WTC11 (cell line): ENCODE data around the gene RUNX2.

Experiments used
- ARID4B ChIP-seq: sonication (generic); formaldehyde crosslinking; IDR thresholded peaks from 2 replicates; pipeline ENCODE4 v1.8.0; 2023; ENCODE audit warnings: missing genetic modification reagents, mild to moderate bottlenecking, borderline replicate concordance
- ATF1 ChIP-seq: sonication (generic); formaldehyde crosslinking; IDR thresholded peaks from 2 replicates; pipeline ENCODE4 v1.8.1; 2023; ENCODE audit warnings: mild to moderate bottlenecking, moderate library complexity, missing genetic modification reagents
- CREM ChIP-seq: sonication (generic); formaldehyde crosslinking; IDR thresholded peaks from 2 replicates; pipeline ENCODE4 v1.8.1; 2022; ENCODE audit warnings: mild to moderate bottlenecking, missing genetic modification reagents, moderate library complexity
- CTCF ChIP-seq: fragments of 200-600 bp; IDR thresholded peaks from 2 replicates; pipeline ENCODE4 v1.8.0; 2022; ENCODE audit warnings: antibody characterized with exemption
- MAX ChIP-seq: sonication (generic); formaldehyde crosslinking; IDR thresholded peaks from 2 replicates; pipeline ENCODE4 v1.8.0; 2022; ENCODE audit warnings: mild to moderate bottlenecking, missing genetic modification reagents
- TCF7 ChIP-seq: sonication (generic); formaldehyde crosslinking; IDR thresholded peaks from 2 replicates; pipeline ENCODE4 v1.8.0; 2022; ENCODE audit warnings: mild to moderate bottlenecking, low read depth, missing genetic modification reagents, moderate library complexity
- ZBTB21 ChIP-seq: sonication (generic); formaldehyde crosslinking; IDR thresholded peaks from 2 replicates; pipeline ENCODE4 v1.8.1; 2023; ENCODE audit warnings: mild to moderate bottlenecking, missing genetic modification reagents, borderline replicate concordance

GRCh38 chr6:45592991-45593390 is 264.9 kb downstream of the RUNX2 start:
- TF ChIP-seq TCF7 (CRISPR knock-in tag) (no peak), ATF1 (CRISPR knock-in tag) (no peak), MAX (no peak), CTCF (no peak), ARID4B (CRISPR knock-in tag) (no peak), CREM (no peak), ZBTB21 (no peak)
